OCI-LY1 (cell line): ENCODE results near the gene LTF.

Experiments
- CTCF ChIP-seq: fragments of 200-600 bp; sonication (generic), shearing (Covaris generic); IDR thresholded peaks from 2 replicates; pipeline ENCODE4 v1.5.1; 2017; ENCODE audit warnings: mild to moderate bottlenecking, antibody characterized with exemption, low read length, moderate library complexity, mixed read lengths
- EZH2 ChIP-seq: fragments of 200-600 bp; sonication (generic), shearing (Covaris generic); IDR thresholded peaks from 2 replicates; pipeline ENCODE4 v1.8.0; 2017; ENCODE audit warnings: borderline replicate concordance, mixed run types, mild to moderate bottlenecking, antibody characterized with exemption, low read length, moderate library complexity, mixed read lengths

- no peak for TF ChIP-seq CTCF
- no peak for TF ChIP-seq EZH2
Observed at GRCh38 chr3:46477756-46478155, 13.1 kb upstream of the LTF start.
